A549 treated with ZK216348 at 1 μM for 4 hours (cell line): ENCODE measurements around the gene ABHD17A. TPM values are rescaled to one million over a fixed set of nuclear protein-coding genes. Genes with fewer than 3 reads are reported as not detected.

Experiments
- total RNA-seq: library from RNA; stranded (reverse); fragments of 200-300 nt; extraction: Qiagen RNA extraction; gene quantifications from 5 replicates; pipeline ENCODE4 v1.2.3, GENCODE V29; 2022; ENCODE audit warnings: low read depth

The ABHD17A gene
- 12.2 to 41.4 TPM (median 39.7 TPM) in 5 replicates for total RNA-seq

DNA sequence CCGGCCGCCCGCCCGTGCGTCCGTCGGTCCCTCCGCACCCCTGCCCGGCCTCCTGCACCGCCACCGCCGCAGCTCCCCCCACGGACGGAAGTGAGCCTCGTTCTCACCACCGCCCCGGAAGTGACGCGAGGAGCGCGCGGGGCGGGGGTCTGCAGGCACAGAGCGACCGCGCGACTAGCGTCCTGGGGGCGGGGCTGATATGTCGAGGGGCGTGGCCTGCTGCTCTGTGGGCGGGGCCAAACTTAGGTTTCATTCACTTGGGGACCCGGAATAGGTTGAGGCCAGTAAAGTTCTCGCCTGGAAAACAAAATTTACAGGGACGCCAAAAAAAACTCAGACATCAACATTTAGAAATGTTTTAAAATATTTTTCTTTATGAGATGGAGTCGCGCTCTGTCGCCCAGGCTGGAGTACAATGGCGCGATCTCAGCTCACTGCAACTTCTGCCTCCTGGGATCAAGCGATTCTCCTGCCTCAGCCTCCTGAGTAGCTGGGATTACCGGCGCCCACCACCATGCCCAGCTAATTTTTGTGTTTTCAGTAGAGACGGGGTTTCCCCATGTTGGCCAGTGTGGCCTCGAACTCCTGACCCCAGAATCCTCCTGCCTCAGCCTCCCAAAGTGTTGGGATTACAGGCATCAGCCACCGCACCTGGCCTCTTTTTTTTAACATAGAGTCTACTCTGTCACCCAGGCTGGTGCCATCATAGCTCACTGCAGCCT is at the start of gene ABHD17A:
Gene ABHD17A (minus strand): TSS at position 99 of the 722 bp plus-strand sequence. CDS start 3,930 bp downstream, outside the sequence.

DNA sequence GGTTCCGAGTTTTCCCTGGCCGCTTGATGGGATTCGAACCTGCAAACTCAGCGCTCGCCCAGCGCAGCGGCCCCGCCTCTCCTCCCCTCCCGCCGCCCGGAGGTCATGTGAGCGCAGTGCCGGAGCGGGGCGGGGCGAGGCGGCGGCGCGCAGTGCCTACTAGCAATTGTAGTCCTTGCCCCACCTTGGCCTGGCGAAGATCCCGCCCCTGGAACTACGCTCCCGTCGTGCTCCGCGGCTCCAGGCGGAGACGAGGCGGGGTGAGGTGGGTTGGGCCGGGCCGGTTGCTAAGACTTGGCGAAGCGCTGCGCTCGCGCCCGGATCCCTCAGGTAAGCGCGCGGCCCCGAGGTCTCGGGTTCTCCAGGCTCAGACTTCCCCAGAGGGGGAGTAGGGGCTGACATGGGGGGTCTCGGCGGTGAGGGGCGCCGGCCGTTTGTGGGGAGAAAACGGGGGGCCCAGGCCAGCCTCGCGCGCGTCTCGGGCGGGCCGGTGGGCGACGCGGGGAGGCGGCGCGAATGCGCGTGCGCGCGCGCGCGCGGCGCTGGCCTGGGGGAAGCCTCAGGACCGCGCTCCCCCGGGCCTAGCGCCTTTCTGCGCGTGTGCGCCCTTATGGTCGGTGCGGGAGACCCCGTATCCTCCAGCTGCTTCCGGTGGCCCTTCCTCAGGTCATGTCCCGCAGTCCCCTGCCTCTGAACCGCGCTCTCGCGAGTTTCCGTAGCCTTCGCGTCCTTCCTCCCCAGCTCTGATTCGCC is 20.0 kb upstream of the ABHD17A start, which contains the start of the genes ADAT3 and SCAMP4:
Gene ADAT3 (plus strand): TSS at position 290 of the 753 bp plus-strand sequence. CDS start 6,649 bp downstream, outside the sequence.
Gene SCAMP4 (plus strand): TSS at position 290 of the 753 bp plus-strand sequence. CDS start 9,621 bp downstream, outside the sequence.

DNA sequence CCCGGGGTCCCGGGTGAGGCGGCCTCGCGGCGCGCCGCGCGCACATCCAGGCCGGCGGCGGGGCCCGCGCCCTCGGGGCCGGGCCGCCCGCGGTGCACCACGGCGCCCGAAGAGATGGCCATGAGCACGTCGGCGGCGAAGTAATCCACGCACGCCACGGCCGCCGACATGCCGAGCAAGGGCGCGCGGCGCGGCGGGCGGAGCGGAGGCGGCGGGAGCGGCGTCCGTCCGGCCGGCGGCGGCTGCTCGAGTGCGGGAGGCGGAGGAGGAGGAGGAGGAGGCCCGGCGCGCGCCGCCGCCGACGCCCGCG is 22.0 kb downstream of the ABHD17A start, which contains the start of gene KLF16:
Gene KLF16 (minus strand): TSS at position 252 of the 310 bp plus-strand sequence. CDS start 82 bp downstream, at position 170.

DNA sequence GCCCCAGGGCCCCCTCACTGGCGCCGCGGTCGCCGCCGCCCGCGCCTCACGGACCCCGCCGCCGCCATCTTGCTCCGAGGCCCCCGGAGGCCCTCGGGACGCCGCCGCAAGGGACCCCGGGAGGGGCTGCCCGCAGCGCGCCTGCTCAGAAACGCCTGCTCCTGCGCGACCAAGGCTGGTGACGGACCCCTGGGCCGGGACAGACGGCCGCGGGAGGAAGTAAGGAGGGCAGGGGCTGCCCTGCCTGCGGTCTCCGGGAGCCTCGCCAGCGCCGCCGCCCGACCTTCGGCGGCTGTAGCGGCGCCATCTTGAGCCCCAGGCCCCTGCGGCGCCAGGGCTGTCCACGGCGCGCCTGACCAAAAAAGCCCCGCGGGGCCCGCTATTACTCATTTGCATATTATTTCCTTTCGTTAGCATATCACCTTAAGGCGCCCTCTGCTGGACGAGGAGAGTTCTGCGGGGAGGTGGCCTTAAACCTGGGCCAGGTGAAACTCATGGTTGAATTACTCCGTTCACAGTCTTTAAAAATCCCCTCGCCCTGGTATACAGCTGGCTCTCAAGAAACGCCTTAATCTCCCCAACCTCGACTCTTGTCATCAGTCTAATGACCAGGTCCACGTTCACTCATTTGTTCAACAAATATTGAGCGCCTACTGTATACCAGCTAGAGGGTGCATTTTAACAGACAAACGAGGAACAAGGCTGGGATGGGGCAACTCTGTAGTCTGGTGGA is 36.7 kb downstream of the ABHD17A start, which contains the start of gene REXO1:
Gene REXO1 (minus strand): TSS at position 85 of the 733 bp plus-strand sequence. CDS start 125 bp downstream, outside the sequence.

Other genes starting within 250 kb of the ABHD17A start
- 41.1 to 82.2 TPM (median 74.6 TPM) in 5 replicates for gene TCF3, start 232.9 kb downstream of the ABHD17A start, total RNA-seq
- gene ONECUT3, start 132.0 kb downstream of the ABHD17A start, total RNA-seq: not detected in 5 replicates
- 2.1 to 3.3 TPM (median 2.4 TPM) in 5 replicates for gene ATP8B3, start 73.2 kb downstream of the ABHD17A start, total RNA-seq
- gene REXO1, start 37.0 kb downstream of the ABHD17A start, total RNA-seq: 15.8 to 23.8 TPM (median 20.9 TPM) in 5 replicates
- gene KLF16, start 21.9 kb downstream of the ABHD17A start, total RNA-seq: 11.6 to 34.9 TPM (median 29.3 TPM) in 5 replicates
- 1.4 to 7.2 TPM (median 5.7 TPM) in 5 replicates for gene ADAT3, start 19.9 kb upstream of the ABHD17A start, total RNA-seq
- gene SCAMP4, start 19.9 kb upstream of the ABHD17A start, total RNA-seq: 49.1 to 58.8 TPM (median 57.5 TPM) in 5 replicates
- 33.5 to 54.5 TPM (median 49.4 TPM) in 5 replicates for gene CSNK1G2, start 55.7 kb upstream of the ABHD17A start, total RNA-seq
- 20.5 to 49.3 TPM (median 44.8 TPM) in 5 replicates for gene BTBD2, start 130.2 kb upstream of the ABHD17A start, total RNA-seq
- 35.6 to 83.3 TPM (median 75.7 TPM) in 5 replicates for gene MKNK2, start 165.7 kb upstream of the ABHD17A start, total RNA-seq
- 9.7 to 16.0 TPM (median 12.5 TPM) in 5 replicates for gene MOB3A, start 210.8 kb upstream of the ABHD17A start, total RNA-seq
- 0.42 to 1.8 TPM (median 0.70 TPM) in 4 of 5 replicates, not detected in the other for gene IZUMO4, start 211.4 kb upstream of the ABHD17A start, total RNA-seq